Neutrophil (primary cell): ENCODE results near the gene DCAF12.

Source experiments
- H3K27ac ChIP-seq: fragments of 200-600 bp; sonication (generic); 2 replicates; pipeline ENCODE4 v1.5.1; 2016; ENCODE audit warnings: mild to moderate bottlenecking, moderate library complexity
- H3K27me3 ChIP-seq: fragments of 200-600 bp; sonication (generic); 2 replicates; pipeline ENCODE4 v1.6.0; 2016; ENCODE audit warnings: mild to moderate bottlenecking
- H3K36me3 ChIP-seq: fragments of 200-600 bp; sonication (generic); 2 replicates; pipeline ENCODE4 v1.5.1; 2017
- H3K4me1 ChIP-seq, 2 experiments: fragments of 200-600 bp in 1 of 2; sonication (generic) in 1 of 2; 1 replicate in 1 of 2; 2 replicates in 1 of 2; pipeline versions ENCODE4 v1.5.1 to v1.6.1; 2013 to 2016; ENCODE audit warnings: low read depth in 1 of 2, low read length in 1 of 2, mild to moderate bottlenecking in 1 of 2, moderate library complexity in 1 of 2; ENCODE audit not compliant: control insufficient read depth in 1 of 2, insufficient read depth in 1 of 2
- H3K4me3 ChIP-seq, 2 experiments: fragments of 200-600 bp in 1 of 2; sonication (generic) in 1 of 2; 1 replicate in 1 of 2; 2 replicates in 1 of 2; pipeline ENCODE4 v1.5.1; 2013 to 2016; ENCODE audit warnings: low read depth in 1 of 2, low read length in 1 of 2, mild to moderate bottlenecking in 1 of 2, moderate library complexity in 1 of 2
- H3K9me3 ChIP-seq: fragments of 200-600 bp; sonication (generic); 2 replicates; pipeline ENCODE4 v1.5.1; 2016
- CTCF ChIP-seq: fragments of 200-600 bp; sonication (generic); IDR thresholded peaks from 2 replicates; pipeline ENCODE4 v1.5.1; 2016; ENCODE audit warnings: antibody characterized with exemption

DCAF12 gene

GRCh38 chr9:34126207-34127034 is at the start of gene DCAF12:
DCAF12 (minus strand) TSS chr9:34126698; CDS start chr9:34126431, 267 bp downstream.
- H3K36me3 ChIP-seq, result peaks cover 9% of the 10 kb centered on the region
- H3K27me3 ChIP-seq, result no peaks in the 10 kb centered on the region
- H3K27ac ChIP-seq, result peak within 1 kb of the TSS; percentile 97
- H3K4me3 ChIP-seq, result peak within 1 kb of the TSS; percentile 84 to 99
- no peaks in the 10 kb centered on the region for H3K9me3 ChIP-seq
- TF ChIP-seq CTCF, result no peak
- H3K4me1 ChIP-seq, result peaks cover 47 to 52% of the 10 kb centered on the region in 2 experiments

DNA sequence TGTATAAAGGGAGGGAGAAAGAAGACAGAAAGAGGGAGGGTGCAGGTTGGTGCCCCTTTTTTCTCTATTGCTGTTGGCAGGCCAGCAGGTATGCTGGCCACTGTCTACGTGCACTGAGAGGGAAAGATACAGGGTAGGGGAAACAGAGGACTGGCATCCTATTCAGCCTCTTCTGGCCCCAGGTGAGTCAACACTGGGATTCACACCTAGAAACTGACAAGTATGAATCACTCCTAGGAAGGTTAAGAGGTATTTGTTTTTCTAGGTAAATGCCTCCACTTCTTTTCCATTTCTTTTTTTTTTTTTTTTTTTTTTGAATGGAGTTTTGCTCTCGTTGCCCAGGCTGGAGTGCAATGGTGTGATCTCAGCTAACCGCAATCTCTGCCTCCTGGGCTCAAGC is 49.6 kb upstream of the DCAF12 start:
- Histone ChIP-seq H3K4me3 (no peak overlapping the region), H3K9me3 (no peaks in the 10 kb centered on the region), H3K27me3 (no peaks in the 10 kb centered on the region), H3K36me3 (no peaks in the 10 kb centered on the region), H3K4me1 (peaks cover 55 to 74% of the 10 kb centered on the region in 2 experiments), H3K27ac (no peak overlapping the region)
- TF ChIP-seq CTCF, result no peak

DNA sequence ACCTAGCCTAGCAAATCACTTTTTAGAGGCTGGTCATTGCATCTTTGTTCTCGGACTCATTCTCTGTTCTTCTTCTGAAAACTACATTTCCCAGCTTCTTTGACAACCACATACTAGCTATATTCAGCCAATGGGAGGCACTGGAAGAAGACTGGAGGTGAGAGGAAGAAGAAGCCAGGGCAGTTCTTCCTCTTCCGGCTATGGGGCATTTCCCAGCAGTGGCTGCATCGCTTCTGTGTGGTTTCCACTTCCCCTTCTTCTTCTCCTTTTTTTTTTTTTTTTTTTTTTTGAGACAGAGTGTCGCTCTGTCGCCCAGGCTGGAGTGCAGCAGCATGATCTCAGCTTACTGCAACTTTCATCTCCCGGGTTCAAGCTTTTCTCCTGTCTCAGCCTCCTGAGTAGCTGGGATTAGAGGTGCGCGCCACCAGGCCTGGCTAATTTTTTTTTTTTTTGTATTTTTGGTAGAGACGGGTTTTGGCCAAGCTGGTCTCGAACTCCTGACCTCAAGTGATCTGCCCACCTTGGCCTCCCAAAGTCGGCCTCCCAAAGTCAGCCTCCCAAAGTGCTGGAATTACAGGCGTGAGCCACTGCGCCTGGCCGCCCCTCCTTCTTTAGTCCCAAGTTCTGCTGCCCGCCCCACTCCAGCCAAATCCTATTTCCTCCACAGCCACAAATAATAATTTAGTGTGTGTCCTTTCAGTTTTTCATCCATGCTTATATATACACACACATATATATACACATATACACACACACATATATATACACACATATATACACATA is 45.4 kb upstream of the DCAF12 start:
- Histone ChIP-seq H3K4me3 (peak overlapping the region; percentile 29 to 38), H3K4me1 (peaks cover 57 to 75% of the 10 kb centered on the region in 2 experiments), H3K27ac (peak overlapping the region; percentile 87), H3K36me3 (no peaks in the 10 kb centered on the region), H3K27me3 (no peaks in the 10 kb centered on the region), H3K9me3 (no peaks in the 10 kb centered on the region)
- peak; percentile 13 for TF ChIP-seq CTCF

DNA sequence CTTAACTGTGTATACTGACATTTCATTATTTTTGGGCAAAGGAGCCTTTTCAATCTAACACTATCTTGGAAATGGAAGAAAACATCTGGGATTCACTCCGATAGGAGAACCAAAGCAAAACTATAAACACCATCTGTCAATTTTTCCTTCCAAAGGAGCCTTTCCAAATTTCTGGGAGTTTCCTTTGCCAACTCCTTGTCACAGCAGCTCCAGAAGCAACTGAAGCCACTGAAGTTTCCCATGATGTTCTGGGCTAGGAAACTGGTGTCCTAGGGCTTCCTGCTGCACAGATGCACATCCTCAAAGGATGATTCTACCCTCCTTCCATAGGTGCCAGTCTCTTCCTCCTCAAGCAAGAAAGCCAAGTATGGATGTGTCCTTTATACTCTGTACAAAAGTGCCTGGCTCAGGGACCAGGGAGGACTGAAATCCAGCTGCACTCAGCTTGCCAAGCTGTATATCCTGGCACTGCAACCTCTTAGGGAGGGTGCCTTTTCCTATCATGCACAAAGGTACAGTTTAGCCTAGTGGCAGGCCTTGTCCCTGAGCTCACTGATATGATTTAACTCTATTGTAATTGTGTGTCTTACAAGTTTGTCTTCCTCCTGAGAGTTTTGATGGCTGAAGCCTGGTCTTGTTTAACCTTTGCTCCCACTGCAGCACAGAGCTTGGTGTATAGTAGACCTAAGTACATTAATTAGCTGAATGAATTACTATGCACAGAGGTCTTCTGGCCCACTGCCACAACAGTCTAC is 43.9 kb upstream of the DCAF12 start:
- H3K9me3 ChIP-seq, result no peaks in the 10 kb centered on the region
- no peak for TF ChIP-seq CTCF
- no peaks in the 10 kb centered on the region for H3K27me3 ChIP-seq
- no peaks in the 10 kb centered on the region for H3K36me3 ChIP-seq
- H3K4me1 ChIP-seq, result peaks cover 53 to 68% of the 10 kb centered on the region in 2 experiments
- H3K27ac ChIP-seq, result peak overlapping the region; percentile 59
- no peak overlapping the region for H3K4me3 ChIP-seq

GRCh38 chr9:34169125-34169524 is 42.6 kb upstream of the DCAF12 start:
- Histone ChIP-seq H3K27ac (peak overlapping the region; percentile 80), H3K4me1 (peaks cover 46 to 56% of the 10 kb centered on the region in 2 experiments), H3K4me3 (peak overlapping the region in 1 of 2 experiments; percentile 32), H3K27me3 (no peaks in the 10 kb centered on the region), H3K9me3 (no peaks in the 10 kb centered on the region), H3K36me3 (no peaks in the 10 kb centered on the region)
- no peak for TF ChIP-seq CTCF
